Stimulated activated CD8-positive, alpha-beta memory T cell treated with anti-CD3 and anti-CD28 coated beads, Interleukin-7, amount 100 ng/mL, for 4 hours (primary cell): Measurements from ENCODE around the gene ALDH1A1.
"Not testable (repeated sequence)": the region's sequence is repeated elsewhere in the genome, so short reads cannot be mapped to it uniquely, and the experiment has no call there.

Experiments used
- DNase-seq, 2 donors: peaks; one replicate each; pipeline ENCODE4 v3.0.0-alpha.2; 2020; ENCODE audit warnings: low read depth in 2 of 2

ALDH1A1 gene

DNA sequence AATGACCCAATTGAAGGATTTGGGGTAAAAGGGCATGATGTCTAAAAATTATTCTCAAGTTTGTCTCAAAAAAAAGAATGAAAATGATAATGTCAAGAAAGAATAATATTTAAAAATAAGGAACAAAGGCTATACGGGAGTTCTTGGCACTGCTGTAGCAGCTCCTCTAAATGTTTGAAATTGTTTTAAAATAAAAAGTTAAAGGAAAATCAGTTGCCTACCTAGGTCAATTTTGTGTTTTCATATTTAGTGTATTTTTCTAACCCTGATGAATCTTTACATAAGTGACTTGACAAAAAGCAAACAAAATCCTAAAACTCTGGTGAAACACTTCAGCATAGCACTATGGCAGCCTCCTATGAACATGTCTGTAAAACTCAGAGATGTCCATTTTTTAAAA lies 56.4 kb downstream of the ALDH1A1 start:
- DNase-seq: no peak

DNA sequence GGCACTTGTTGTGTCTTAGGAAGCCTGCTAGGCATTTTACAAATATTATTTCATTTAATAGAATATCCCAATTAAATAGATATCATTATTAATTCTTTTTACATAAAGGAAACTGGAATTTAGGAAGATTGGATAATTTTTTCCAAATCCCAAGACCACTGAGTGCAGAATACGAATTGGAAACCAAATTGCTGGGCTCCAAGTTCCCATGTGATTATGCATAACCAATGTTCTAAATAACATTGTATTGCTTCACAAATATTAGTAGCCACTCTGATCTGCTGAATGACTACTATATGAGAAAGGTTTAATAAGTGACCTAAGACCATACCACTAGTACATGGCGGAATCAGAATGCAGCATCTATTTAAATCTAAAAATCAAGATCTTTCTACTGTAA lies 57.7 kb downstream of the ALDH1A1 start:
- DNase-seq: no peak

- DNase-seq: no peak
These were observed 58.5 kb downstream of the ALDH1A1 start for GRCh38 chr9:72894342-72894741.

GRCh38 chr9:72893437-72893836 lies 59.4 kb downstream of the ALDH1A1 start:
- DNase-seq: no peak

DNA sequence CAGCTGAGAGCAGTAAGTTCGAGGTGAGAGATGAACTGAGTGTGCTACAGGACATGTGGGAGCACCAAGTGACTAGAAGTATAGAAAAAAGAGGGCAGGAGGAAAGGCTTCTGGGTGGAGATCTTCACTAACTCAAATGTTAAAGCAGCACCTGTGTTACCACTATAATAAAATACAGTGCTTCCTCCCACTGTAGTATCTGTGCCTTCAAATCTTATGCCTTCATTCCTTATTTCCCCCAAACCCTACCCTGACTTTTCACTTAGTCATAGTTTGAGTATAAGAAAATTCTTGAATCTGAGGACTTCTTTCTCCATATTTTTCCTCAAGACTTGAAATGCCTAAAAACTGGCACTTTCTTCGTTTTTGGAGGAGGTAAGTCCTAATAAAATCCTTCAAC lies 61.8 kb downstream of the ALDH1A1 start:
- no peak for DNase-seq

DNA sequence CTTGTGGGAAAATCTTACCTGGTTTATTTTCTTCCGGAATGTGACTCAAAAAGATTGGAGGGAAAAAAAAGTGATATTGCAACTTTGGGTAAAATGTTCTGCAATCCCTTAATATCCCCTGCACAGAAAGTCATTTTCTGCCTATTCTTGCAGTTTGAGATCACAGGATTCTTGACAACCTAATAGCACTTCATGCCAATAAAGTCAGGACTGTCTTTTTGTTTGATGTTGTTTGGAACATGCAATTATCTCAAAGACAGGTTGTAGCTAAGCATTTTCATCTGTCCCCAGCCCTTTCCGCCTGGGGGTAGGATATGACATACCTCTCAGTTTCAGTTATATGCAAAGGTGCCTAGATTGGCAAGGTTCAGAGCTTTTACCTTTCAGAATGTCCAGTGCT lies 63.9 kb downstream of the ALDH1A1 start:
- no peak for DNase-seq

- DNase-seq: no peak
These were observed 64.8 kb downstream of the ALDH1A1 start for GRCh38 chr9:72888067-72888466.

DNA sequence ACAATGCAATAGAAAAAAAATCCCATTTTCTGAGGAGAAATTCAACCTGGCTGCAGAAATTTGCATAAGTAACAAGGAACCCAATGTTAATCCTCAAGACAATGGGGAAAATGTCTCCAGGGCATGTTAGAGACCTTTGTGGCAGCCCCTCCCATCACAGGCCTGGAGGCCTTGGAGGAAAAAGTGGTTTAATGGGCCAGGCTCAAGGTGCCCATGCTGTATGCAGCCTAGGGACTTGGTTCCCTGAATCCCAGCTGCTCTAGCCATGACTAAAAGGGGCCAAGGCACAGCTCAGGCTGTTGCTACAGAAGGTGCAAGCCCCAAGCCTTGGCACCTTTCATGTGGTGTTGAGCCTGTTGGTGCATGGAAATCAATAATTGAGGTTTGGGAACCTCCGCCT lies 66.5 kb downstream of the ALDH1A1 start:
- no peak for DNase-seq

DNA sequence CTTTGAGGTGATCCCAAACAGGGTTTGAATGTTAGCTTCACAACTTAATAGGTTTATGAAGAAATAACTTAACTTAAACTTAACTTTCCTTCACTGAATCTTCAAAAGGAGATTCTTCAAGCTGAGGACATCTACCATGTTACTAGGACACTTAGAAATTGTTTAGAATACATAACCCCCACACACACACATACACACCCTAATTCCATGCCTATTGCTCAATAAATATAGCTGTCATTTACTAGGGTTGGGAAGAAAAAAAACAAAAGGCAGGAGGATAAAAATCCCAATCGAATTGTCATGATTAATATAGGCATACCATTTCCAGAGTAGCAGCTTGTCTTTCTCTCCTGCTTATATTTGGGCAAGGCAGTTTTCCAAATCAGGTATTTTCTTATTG lies 68.3 kb downstream of the ALDH1A1 start:
- no peak for DNase-seq

GRCh38 chr9:72883875-72884274 lies 69.0 kb downstream of the ALDH1A1 start:
- DNase-seq: no peak

GRCh38 chr9:72882117-72882775 lies 70.6 kb downstream of the ALDH1A1 start:
- DNase-seq: no peak

- DNase-seq: no peak
These were observed 72.0 kb downstream of the ALDH1A1 start for GRCh38 chr9:72880821-72881220.

GRCh38 chr9:72875221-72875620 lies 77.6 kb downstream of the ALDH1A1 start:
- no peak for DNase-seq

DNA sequence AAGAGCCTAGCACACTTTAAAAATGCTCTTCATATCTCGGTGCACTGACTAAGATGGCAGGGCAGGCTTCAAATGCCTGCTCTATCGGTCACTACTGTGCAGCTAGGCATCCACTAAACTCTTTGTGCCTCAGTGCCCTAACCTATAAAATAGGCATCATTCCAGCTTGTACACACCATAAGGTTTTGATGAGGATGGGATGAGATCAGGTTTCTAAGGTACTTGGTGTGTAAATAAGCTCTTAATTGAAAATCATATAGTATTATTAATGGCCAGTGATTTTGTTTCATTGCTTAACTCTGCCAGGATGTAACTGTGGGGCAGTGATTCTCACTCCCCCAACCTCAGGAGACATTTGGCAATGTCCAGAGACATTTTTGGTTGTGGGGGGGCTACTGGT lies 78.5 kb downstream of the ALDH1A1 start:
- DNase-seq: no peak

DNA sequence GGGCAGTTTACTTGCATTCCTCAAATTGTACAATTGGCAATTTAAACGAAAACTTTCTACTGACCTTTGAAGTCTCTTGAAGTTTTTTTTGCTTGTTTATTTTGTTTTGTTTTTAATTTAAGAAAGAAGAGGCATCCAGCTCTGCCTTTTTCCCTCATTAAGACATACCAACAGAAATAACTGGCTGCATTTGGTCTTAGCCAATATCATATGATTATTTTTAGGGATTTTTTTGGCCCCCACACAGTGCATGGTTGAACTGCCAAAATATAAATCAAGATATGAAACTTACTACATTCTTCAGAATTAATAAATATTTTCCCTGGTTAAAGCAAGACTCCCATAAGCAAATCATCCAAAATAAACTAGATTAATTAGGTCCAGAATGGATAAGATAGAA lies 79.4 kb downstream of the ALDH1A1 start:
- DNase-seq: no peak

GRCh38 chr9:72872718-72873117 lies 80.1 kb downstream of the ALDH1A1 start:
- DNase-seq: no peak

- no peak for DNase-seq
These were observed 81.2 kb downstream of the ALDH1A1 start for GRCh38 chr9:72871685-72872084.

DNA sequence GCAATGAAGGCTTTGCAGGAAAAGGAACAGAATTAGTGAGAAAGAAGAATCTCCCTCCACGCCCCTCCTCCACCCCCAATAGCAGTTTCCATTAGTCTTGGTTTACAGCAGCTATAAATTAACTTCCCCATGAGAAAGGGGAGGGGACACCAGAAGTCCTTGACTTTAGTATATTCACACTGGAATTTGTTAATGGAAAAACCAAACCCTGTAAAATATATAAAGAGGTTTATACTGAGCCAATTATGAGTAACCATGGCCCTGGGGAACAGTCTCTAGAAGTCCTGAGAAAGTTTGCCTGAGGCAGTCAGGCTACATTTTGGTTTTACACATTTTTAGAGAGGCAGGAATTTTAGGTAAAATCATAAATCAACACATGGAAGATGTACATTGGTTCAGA lies 88.5 kb downstream of the ALDH1A1 start:
- no peak for DNase-seq

GRCh38 chr9:72863456-72864094 lies 89.3 kb downstream of the ALDH1A1 start:
- DNase-seq: no peak

GRCh38 chr9:72862788-72863187 lies 90.1 kb downstream of the ALDH1A1 start:
- not testable (repeated sequence) for DNase-seq

DNA sequence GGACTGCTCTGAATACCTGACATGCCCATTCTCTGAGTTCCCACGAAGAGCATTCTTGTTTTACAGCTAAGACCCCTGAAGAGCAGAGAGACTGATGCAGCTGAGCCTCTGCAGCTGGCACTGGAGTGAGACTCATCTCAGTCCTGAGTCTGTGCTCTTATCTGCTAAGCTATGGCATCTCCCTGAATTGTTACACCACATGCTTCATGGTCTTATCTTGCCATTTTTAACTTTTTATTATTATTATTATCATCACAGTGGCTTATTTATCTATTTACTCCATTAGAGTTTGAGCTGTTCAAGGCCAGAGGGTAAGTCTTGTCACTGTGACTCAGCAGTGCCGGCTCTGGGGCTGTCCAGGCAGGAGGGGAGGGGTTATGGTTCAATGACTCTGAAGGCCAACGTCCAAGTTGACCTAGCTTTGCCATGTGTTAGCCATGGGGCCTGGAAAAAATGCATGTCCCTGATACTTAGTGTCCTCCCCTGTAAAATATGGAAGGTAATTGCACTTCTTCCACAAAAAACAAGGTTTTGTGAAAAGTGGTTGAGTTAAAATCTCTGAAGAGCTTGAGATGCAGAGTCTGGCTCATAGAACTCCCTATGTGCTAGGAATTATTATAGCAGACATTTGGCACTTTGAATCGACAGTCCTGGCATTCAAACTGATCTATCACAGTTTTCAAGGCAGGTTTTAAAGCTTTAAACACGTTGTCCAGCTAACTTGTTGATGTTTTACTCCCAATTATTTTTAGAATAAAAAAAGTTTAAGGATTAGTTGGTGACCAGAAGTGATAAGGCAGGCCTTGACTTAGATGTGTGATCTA lies 94.6 kb downstream of the ALDH1A1 start:
- DNase-seq: no peak

GRCh38 chr9:72857624-72857996 lies 95.2 kb downstream of the ALDH1A1 start:
- no peak for DNase-seq
